Endothelial cell of umbilical vein (primary cell): ENCODE measurements around the gene OR8A1. TPM values are rescaled to one million over a fixed set of nuclear protein-coding genes. Genes with fewer than 3 reads are reported as not detected.

Experiments used
- BruUV-seq: library from RNA; stranded (reverse); fragments of 400-500 nt; replicated peaks from 2 replicates; lab custom pipeline; 2021; lab: Mats Ljungman, UMichigan
- CTCF ChIA-PET: fragments of 300-600, 350-600 bp; sonication (Branson Sonifier 250); formaldehyde crosslinking; loops from one replicate; lab custom pipeline; 2021; ENCODE audit warnings: antibody characterized with exemption, inconsistent platforms; lab: Charles Lee
- POLR2A ChIA-PET: fragments of 300-600, 350-600 bp; sonication (Branson Sonifier 250); formaldehyde crosslinking; loops from one replicate; lab custom pipeline; 2021; ENCODE audit warnings: antibody characterized with exemption, inconsistent platforms; lab: Charles Lee
- DNase-seq: peaks from one replicate; pipeline ENCODE4 v3.0.0-alpha.2; 2011; ENCODE audit warnings: low read depth, low spot score
- FAIRE-seq: peaks from 2 replicates; lab custom pipeline; 2011; peaks lifted over from hg19 to GRCh38; lab: Jason Lieb, UNC
- H2AFZ ChIP-seq: 2 replicates; pipeline ENCODE4 v1.6.0; 2012; ENCODE audit warnings: low read depth, low read length, control low read depth, inconsistent platforms
- H3K27ac ChIP-seq: 2 replicates; pipeline ENCODE4 v1.5.1; 2011; ENCODE audit warnings: low read depth, mild to moderate bottlenecking, control low read depth, low read length, moderate library complexity; ENCODE audit not compliant: insufficient read depth
- H3K27me3 ChIP-seq, 2 experiments: 2 replicates each; pipeline versions ENCODE4 v1.6.0 to v1.6.1; 2011; ENCODE audit warnings: low read length in 2 of 2, mixed read lengths in 1 of 2; ENCODE audit not compliant: control insufficient read depth in 2 of 2, insufficient read depth in 2 of 2
- H3K36me3 ChIP-seq, 2 experiments: 2 replicates in 1 of 2; 3 replicates in 1 of 2; pipeline ENCODE4 v1.5.1; 2011; ENCODE audit warnings: low read length in 2 of 2, mild to moderate bottlenecking in 1 of 2, moderate library complexity in 1 of 2; ENCODE audit not compliant: control insufficient read depth in 2 of 2, insufficient read depth in 2 of 2; ENCODE audit errors: extremely low read depth in 1 of 2
- H3K4me1 ChIP-seq: 3 replicates; pipeline ENCODE4 v1.5.1; 2011; ENCODE audit warnings: mild to moderate bottlenecking, low read length; ENCODE audit not compliant: control insufficient read depth, insufficient read depth; ENCODE audit errors: extremely low read depth
- H3K4me2 ChIP-seq: 2 replicates; pipeline ENCODE4 v1.6.1; 2011; ENCODE audit warnings: low read length, control low read depth, mixed read lengths; ENCODE audit not compliant: insufficient read depth
- H3K4me3 ChIP-seq, 3 experiments: fragments of 200-600 bp in 1 of 3; sonication (generic), shearing (Covaris generic) in 1 of 3; replicated peaks in 1 of 3; 2 replicates each; pipeline ENCODE4 v1.5.1; 2011 to 2016; ENCODE audit warnings: control low read depth in 3 of 3, low read length in 3 of 3, mild to moderate bottlenecking in 2 of 3, inconsistent platforms in 1 of 3, low read depth in 1 of 3, moderate library complexity in 1 of 3; ENCODE audit not compliant: insufficient read depth in 1 of 3
- H3K79me2 ChIP-seq: 2 replicates; pipeline ENCODE4 v1.6.0; 2012; ENCODE audit warnings: low read length, inconsistent platforms; ENCODE audit not compliant: control insufficient read depth, insufficient read depth
- H3K9ac ChIP-seq: replicated peaks from 2 replicates; pipeline ENCODE3; 2011; ENCODE audit warnings: low read length, control low read depth; ENCODE audit not compliant: insufficient read depth; ENCODE audit errors: extremely low read depth
- H3K9me1 ChIP-seq: replicated peaks from 3 replicates; pipeline ENCODE4 v1.6.0; 2011; ENCODE audit warnings: mild to moderate bottlenecking, low read length; ENCODE audit not compliant: control insufficient read depth, insufficient read depth; ENCODE audit errors: extremely low read depth
- H3K9me3 ChIP-seq: replicated peaks from 2 replicates; pipeline ENCODE4 v1.5.1; 2012; ENCODE audit warnings: low read length, inconsistent platforms; ENCODE audit not compliant: control insufficient read depth, insufficient read depth
- H4K20me1 ChIP-seq: replicated peaks from 2 replicates; pipeline ENCODE3; 2011; ENCODE audit warnings: mild to moderate bottlenecking, low read length; ENCODE audit not compliant: control insufficient read depth, insufficient read depth; ENCODE audit errors: extremely low read depth
- CTCF ChIP-seq, 2 donors: IDR thresholded peaks; 1 replicate in 1 of 2; 2 replicates in 1 of 2; pipeline ENCODE4 v1.5.1; 2011; ENCODE audit warnings: low read length in 2 of 2, mild to moderate bottlenecking in 2 of 2, moderate library complexity in 2 of 2, control low read depth in 1 of 2, inconsistent platforms in 1 of 2, low read depth in 1 of 2; ENCODE audit not compliant: insufficient read depth in 1 of 2; ENCODE audit errors: extremely low read depth in 1 of 2
- EZH2 ChIP-seq: IDR thresholded peaks from 2 replicates; pipeline ENCODE4 v1.6.1; 2012; ENCODE audit warnings: borderline replicate concordance, low read depth, mild to moderate bottlenecking, moderate library complexity, low read length, inconsistent platforms; ENCODE audit not compliant: severe bottlenecking
- FOS ChIP-seq: IDR thresholded peaks from 2 replicates; pipeline ENCODE4 v1.6.1; 2011; ENCODE audit warnings: mild to moderate bottlenecking, low read length, moderate library complexity, borderline replicate concordance; ENCODE audit not compliant: insufficient read depth
- GATA2 ChIP-seq: IDR thresholded peaks from 2 replicates; pipeline ENCODE4 v1.7.0; 2011; ENCODE audit warnings: low read depth, mild to moderate bottlenecking, moderate library complexity, mixed read lengths, low read length; ENCODE audit not compliant: insufficient read length, insufficient read depth
- JUN ChIP-seq: IDR thresholded peaks from 2 replicates; pipeline ENCODE4 v1.6.1; 2011; ENCODE audit warnings: borderline replicate concordance, low read depth; ENCODE audit not compliant: insufficient read length, insufficient read depth
- MAX ChIP-seq: IDR thresholded peaks from 2 replicates; pipeline ENCODE4 v1.6.1; 2011; ENCODE audit not compliant: insufficient read depth, insufficient read length
- MYC ChIP-seq: IDR thresholded peaks from one replicate; pipeline ENCODE4 v1.6.1; 2011; ENCODE audit warnings: mild to moderate bottlenecking, low read depth, low read length
- POLR2A ChIP-seq: IDR thresholded peaks from 2 replicates; pipeline ENCODE4 v1.6.1; 2012; ENCODE audit warnings: low read depth, mild to moderate bottlenecking, control low read depth, low read length
- POLR2AphosphoS5 ChIP-seq: IDR thresholded peaks from 2 replicates; pipeline ENCODE4 v1.6.1; 2012; ENCODE audit warnings: low read depth, mild to moderate bottlenecking, control low read depth, low read length, moderate library complexity; ENCODE audit not compliant: insufficient read depth
- dilution Hi-C: fragments of 300-500 bp; cut with MboI; formaldehyde crosslinking; loops from one replicate; pipeline ENCODE4 v1.15.0; 2019; ENCODE audit warnings: low sequenced_read_pairs; ENCODE audit not compliant: extremely low pct_ligation_motif_present
- intact Hi-C: fragments of 100-400 bp; cut with micrococcal nuclease; formaldehyde crosslinking; loops from one replicate; pipeline ENCODE4 v1.10.0; 2022
- polyA plus RNA-seq, 4 experiments: library from polyadenylated mRNA; depleted of rRNA in 3 of 4; stranded (reverse) in 3 of 4; unstranded in 1 of 4; fragments of >200 nt; gene quantifications; 2 replicates each; pipeline versions ENCODE4 v1.2.1 to v1.2.3, GENCODE V29; 2011 to 2012; ENCODE audit warnings: missing spikeins in 1 of 4
- total RNA-seq: library from RNA; stranded (reverse); gene quantifications from 2 replicates; pipeline ENCODE4 v1.2.3, GENCODE V29; 2021

Gene OR8A1
- total and polyA plus RNA-seq, 2 donors (not counting 3 experiments of a cell fraction or from before 2014, with no cell fraction given): not detected

- intact Hi-C loops: no loop called here
- H3K9me1 ChIP-seq: no peaks in the 10 kb centered on the region
- ChIA-PET POLR2A (no interaction called here), CTCF (interaction anchor here (1.0 kb wide), 1 partner anchor 18 kb away, joined by 5 read pairs; no protein-coding TSS in a partner anchor)
- no peak within 1 kb of the TSS for H3K27ac ChIP-seq
- H3K4me2 ChIP-seq: no peak within 1 kb of the TSS
- no peaks in the 10 kb centered on the region for H3K36me3 ChIP-seq
- H3K9me3 ChIP-seq: no peaks in the 10 kb centered on the region
- dilution Hi-C loops: no loop called here
- TF ChIP-seq MAX (no peak), MYC (no peak)
- no TSS peak for BruUV-seq
- peaks cover 0 to 2% of the 10 kb centered on the region in 2 experiments for H3K27me3 ChIP-seq
- DNase-seq (no peak), FAIRE-seq (no peak)
- H3K4me3 ChIP-seq: no peak within 1 kb of the TSS
- no peaks in the 10 kb centered on the region for H3K79me2 ChIP-seq
- no peaks in the 10 kb centered on the region for H3K4me1 ChIP-seq
- no peaks in the 10 kb centered on the region for H4K20me1 ChIP-seq
- H2AFZ ChIP-seq: no peak within 1 kb of the TSS
- H3K9ac ChIP-seq: no peak within 1 kb of the TSS
Measured at GRCh38 chr11:124611064-124611463, 41.3 kb downstream of the OR8A1 start, which contains the start of gene PANX3. Gene PANX3 (plus strand): TSS chr11:124611428. CDS start chr11:124611557, 129 bp downstream.

- ChIA-PET POLR2A (no interaction called here), CTCF (no interaction called here)
- no peaks in the 10 kb centered on the region for H3K9me3 ChIP-seq
- H3K4me1 ChIP-seq: no peaks in the 10 kb centered on the region
- H3K9ac ChIP-seq: no peak overlapping the region
- H3K9me1 ChIP-seq: no peaks in the 10 kb centered on the region
- H3K27me3 ChIP-seq: peaks cover 0 to 6% of the 10 kb centered on the region in 2 experiments
- BruUV-seq: no TSS peak
- FAIRE-seq (no peak), DNase-seq (no peak)
- H3K36me3 ChIP-seq: no peaks in the 10 kb centered on the region
- no peak overlapping the region for H2AFZ ChIP-seq
- H3K79me2 ChIP-seq: no peaks in the 10 kb centered on the region
- H3K4me2 ChIP-seq: no peak overlapping the region
- dilution Hi-C loops: no loop called here
- no peaks in the 10 kb centered on the region for H4K20me1 ChIP-seq
- no peak overlapping the region for H3K27ac ChIP-seq
- intact Hi-C loops: loop anchor here (1.0 kb wide), 1 partner anchor 38 kb away; no protein-coding TSS in a partner anchor
- TF ChIP-seq GATA2 (no peak), JUN (no peak), POLR2AphosphoS5 (no peak), POLR2A (no peak), CTCF (IDR thresholded peaks at IDR 0.05; ENCODE audit: extremely low read depth in 1 of 2, insufficient read depth in 1 of 2, low read depth in 1 of 2, low read length in 2 of 2) (no peak), MYC (no peak), MAX (no peak), EZH2 (no peak), FOS (no peak)
- H3K4me3 ChIP-seq: no peak overlapping the region
Measured at GRCh38 chr11:124612045-124612444, 42.2 kb downstream of the OR8A1 start.
